Neuronal stem cell (in vitro differentiated cells): ENCODE measurements around the gene SPDYE6.
"Not testable (repeated sequence)": the region's sequence is repeated elsewhere in the genome, so short reads cannot be mapped to it uniquely, and the experiment has no call there.

Experiments
- DNase-seq: peaks from one replicate; pipeline ENCODE4 v3.0.0-alpha.2; 2013; ENCODE audit warnings: low spot score
- H2AFZ ChIP-seq: one replicate; pipeline ENCODE4 v1.6.1; 2013; ENCODE audit warnings: mild to moderate bottlenecking, low read length, inconsistent platforms
- H2AK5ac ChIP-seq: 2 replicates; pipeline ENCODE4 v1.6.1; 2013; ENCODE audit warnings: low read depth, mild to moderate bottlenecking, inconsistent platforms, low read length, moderate library complexity, mixed read lengths
- H2BK120ac ChIP-seq: 2 replicates; pipeline ENCODE4 v1.6.1; 2013; ENCODE audit warnings: low read depth, mild to moderate bottlenecking, inconsistent platforms, low read length, moderate library complexity, mixed read lengths
- H2BK12ac ChIP-seq: one replicate; pipeline ENCODE4 v1.6.1; 2013; ENCODE audit warnings: low read length, inconsistent platforms
- H2BK15ac ChIP-seq: 2 replicates; pipeline ENCODE4 v1.6.1; 2013; ENCODE audit warnings: mild to moderate bottlenecking, low read length, inconsistent platforms, mixed read lengths
- H2BK5ac ChIP-seq: one replicate; pipeline ENCODE4 v1.6.1; 2013; ENCODE audit warnings: inconsistent platforms, mild to moderate bottlenecking, low read length, moderate library complexity
- H3K14ac ChIP-seq: one replicate; pipeline ENCODE4 v1.6.1; 2013; ENCODE audit warnings: low read length, inconsistent platforms
- H3K18ac ChIP-seq: 2 replicates; pipeline ENCODE4 v1.6.1; 2013; ENCODE audit warnings: low read length, inconsistent platforms
- H3K23ac ChIP-seq: 2 replicates; pipeline ENCODE4 v1.6.1; 2013; ENCODE audit warnings: low read depth, mild to moderate bottlenecking, mixed read lengths, low read length, inconsistent platforms; ENCODE audit not compliant: poor library complexity
- H3K27ac ChIP-seq: replicated peaks from 3 replicates; pipeline ENCODE4 v1.5.1; 2013; ENCODE audit warnings: low read length, inconsistent platforms
- H3K27me3 ChIP-seq, 3 experiments: 2 replicates each; pipeline ENCODE4 v1.6.1; 2013; ENCODE audit warnings: low read length in 3 of 3, mild to moderate bottlenecking in 2 of 3, inconsistent platforms in 1 of 3, low read depth in 1 of 3, mixed read lengths in 1 of 3, moderate library complexity in 1 of 3; ENCODE audit not compliant: control insufficient read depth in 3 of 3, insufficient read depth in 3 of 3
- H3K36me3 ChIP-seq, 2 donors: replicated peaks in 1 of 2; 2 replicates each; pipeline ENCODE4 v1.6.1; 2013; ENCODE audit warnings: low read length in 2 of 2; ENCODE audit not compliant: control insufficient read depth in 2 of 2, insufficient read depth in 2 of 2
- H3K4ac ChIP-seq: 2 replicates; pipeline ENCODE4 v1.6.1; 2013; ENCODE audit warnings: inconsistent platforms, mild to moderate bottlenecking, low read length, moderate library complexity
- H3K4me1 ChIP-seq, 2 donors: 1 replicate in 1 of 2; 2 replicates in 1 of 2; pipeline ENCODE4 v1.6.1; 2013; ENCODE audit warnings: low read length in 2 of 2, low read depth in 1 of 2; ENCODE audit not compliant: control insufficient read depth in 2 of 2, insufficient read depth in 1 of 2
- H3K4me2 ChIP-seq: one replicate; pipeline ENCODE4 v1.6.1; 2013; ENCODE audit warnings: mild to moderate bottlenecking, low read length, inconsistent platforms; ENCODE audit not compliant: insufficient read depth, poor library complexity, severe bottlenecking
- H3K4me3 ChIP-seq, 2 donors: 2 replicates each; pipeline ENCODE4 v1.5.1; 2013; ENCODE audit warnings: low read length in 2 of 2, mild to moderate bottlenecking in 2 of 2, inconsistent platforms in 1 of 2, moderate library complexity in 1 of 2
- H3K79me1 ChIP-seq: one replicate; pipeline ENCODE4 v1.6.1; 2013; ENCODE audit warnings: low read depth, mild to moderate bottlenecking, inconsistent platforms, low read length, moderate library complexity
- H3K9ac ChIP-seq: one replicate; pipeline ENCODE4 v1.6.1; 2013; ENCODE audit warnings: mild to moderate bottlenecking, low read depth, low read length, inconsistent platforms; ENCODE audit not compliant: poor library complexity
- H3K9me3 ChIP-seq, 2 donors: replicated peaks in 1 of 2; 2 replicates each; pipeline versions ENCODE3 to v1.6.1; 2013; ENCODE audit warnings: low read length in 2 of 2, mild to moderate bottlenecking in 2 of 2, inconsistent platforms in 1 of 2, low read depth in 1 of 2, mixed read lengths in 1 of 2, moderate library complexity in 1 of 2; ENCODE audit not compliant: control insufficient read depth in 2 of 2, insufficient read depth in 1 of 2
- H4K8ac ChIP-seq: one replicate; pipeline ENCODE4 v1.6.1; 2013; ENCODE audit warnings: low read depth, mild to moderate bottlenecking, inconsistent platforms, low read length, moderate library complexity
- H4K91ac ChIP-seq: one replicate; pipeline ENCODE4 v1.6.1; 2013; ENCODE audit warnings: low read length, low read depth, mild to moderate bottlenecking, inconsistent platforms; ENCODE audit not compliant: poor library complexity
- WGBS, 2 donors: extraction: QIAGEN DNeasy Blood & Tissue Kit; methylation state at CpG; one replicate each; pipeline ENCODE4 v1.1.7; 2013; ENCODE audit warnings: missing lambda C conversion rate in 2 of 2, mixed read lengths in 1 of 2; ENCODE audit not compliant: insufficient read length in 2 of 2, insufficient replicate concordance in 1 of 2; ENCODE audit errors: extremely low coverage in 2 of 2; 5-methylcytosine and 5-hydroxymethylcytosine counted together

SPDYE6 gene

DNA sequence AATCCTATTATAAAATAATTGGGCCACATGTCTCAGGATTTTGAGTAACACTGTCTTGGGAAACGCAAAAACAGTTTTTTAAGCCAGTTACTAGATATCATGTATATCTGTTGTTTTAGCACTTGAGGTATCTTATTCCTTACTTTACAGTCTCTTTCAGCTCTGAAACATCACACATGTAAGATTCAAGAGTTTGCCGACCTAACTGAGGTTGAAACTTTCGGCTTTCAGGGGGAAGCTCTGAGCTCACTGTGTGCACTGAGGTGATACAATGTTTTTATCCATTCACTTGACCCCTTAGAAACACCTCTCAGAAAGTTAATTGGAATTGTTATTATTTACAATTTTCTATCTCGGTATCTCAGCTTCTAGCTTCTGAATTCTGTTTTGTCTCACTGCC, 18.8 kb downstream of the SPDYE6 start:
- H3K14ac ChIP-seq, H2AK5ac ChIP-seq, H3K79me1 ChIP-seq, H3K27ac ChIP-seq, H3K4me2 ChIP-seq, H3K9me3 ChIP-seq, H3K23ac ChIP-seq, H2BK12ac ChIP-seq, H3K27me3 ChIP-seq, DNase-seq, H4K91ac ChIP-seq, H3K18ac ChIP-seq, H4K8ac ChIP-seq, H3K4ac ChIP-seq, H2BK15ac ChIP-seq, H3K4me3 ChIP-seq, H3K9ac ChIP-seq, H2BK120ac ChIP-seq, H2AFZ ChIP-seq, H3K4me1 ChIP-seq, H3K36me3 ChIP-seq, H2BK5ac ChIP-seq: not testable (repeated sequence)
- WGBS, 2 donors: no CpG with 5 or more reads among the region's 4 CpGs

DNA sequence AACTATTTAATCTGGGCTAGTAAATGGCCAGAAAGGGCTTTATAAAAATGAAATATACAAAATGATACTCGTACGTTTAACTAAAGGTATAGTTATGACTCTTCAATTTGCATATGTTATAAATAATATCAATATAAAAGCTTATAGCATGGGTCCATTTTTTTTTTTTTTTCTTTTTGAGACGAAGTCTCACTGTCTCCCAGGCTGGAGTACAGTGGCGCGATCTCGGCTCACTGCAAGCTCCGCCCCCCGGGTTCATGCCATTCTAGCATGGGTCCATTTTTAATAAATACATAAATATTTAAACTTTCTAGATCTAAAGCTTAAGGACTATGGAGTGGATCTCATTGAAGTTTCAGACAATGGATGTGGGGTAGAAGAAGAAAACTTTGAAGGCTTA, 19.2 kb downstream of the SPDYE6 start:
- not testable (repeated sequence) for H3K4ac ChIP-seq, H3K23ac ChIP-seq, H4K8ac ChIP-seq, H2AFZ ChIP-seq, H3K27me3 ChIP-seq, H3K4me2 ChIP-seq, H3K4me3 ChIP-seq, H3K9me3 ChIP-seq, H3K14ac ChIP-seq, H3K4me1 ChIP-seq, H2BK15ac ChIP-seq, DNase-seq, H3K27ac ChIP-seq, H2AK5ac ChIP-seq, H2BK120ac ChIP-seq, H2BK12ac ChIP-seq, H4K91ac ChIP-seq, H3K9ac ChIP-seq, H3K36me3 ChIP-seq, H2BK5ac ChIP-seq, H3K79me1 ChIP-seq, H3K18ac ChIP-seq
- WGBS, 2 donors: no CpG with 5 or more reads among the region's 8 CpGs

- not testable (repeated sequence) for H3K14ac ChIP-seq, H3K9me3 ChIP-seq, H4K8ac ChIP-seq, H2BK15ac ChIP-seq, DNase-seq, H3K79me1 ChIP-seq, H4K91ac ChIP-seq, H2BK5ac ChIP-seq, H3K4me1 ChIP-seq, H3K27ac ChIP-seq, H3K27me3 ChIP-seq, H2AK5ac ChIP-seq, H2AFZ ChIP-seq, H2BK120ac ChIP-seq, H3K23ac ChIP-seq, H3K18ac ChIP-seq, H3K36me3 ChIP-seq, H3K4me3 ChIP-seq, H3K4ac ChIP-seq, H3K9ac ChIP-seq, H3K4me2 ChIP-seq, H2BK12ac ChIP-seq
- WGBS, 2 donors: no CpG with 5 or more reads among the region's 7 CpGs
Measured at GRCh38 chr7:102335574-102335973, 20.7 kb downstream of the SPDYE6 start.

DNA sequence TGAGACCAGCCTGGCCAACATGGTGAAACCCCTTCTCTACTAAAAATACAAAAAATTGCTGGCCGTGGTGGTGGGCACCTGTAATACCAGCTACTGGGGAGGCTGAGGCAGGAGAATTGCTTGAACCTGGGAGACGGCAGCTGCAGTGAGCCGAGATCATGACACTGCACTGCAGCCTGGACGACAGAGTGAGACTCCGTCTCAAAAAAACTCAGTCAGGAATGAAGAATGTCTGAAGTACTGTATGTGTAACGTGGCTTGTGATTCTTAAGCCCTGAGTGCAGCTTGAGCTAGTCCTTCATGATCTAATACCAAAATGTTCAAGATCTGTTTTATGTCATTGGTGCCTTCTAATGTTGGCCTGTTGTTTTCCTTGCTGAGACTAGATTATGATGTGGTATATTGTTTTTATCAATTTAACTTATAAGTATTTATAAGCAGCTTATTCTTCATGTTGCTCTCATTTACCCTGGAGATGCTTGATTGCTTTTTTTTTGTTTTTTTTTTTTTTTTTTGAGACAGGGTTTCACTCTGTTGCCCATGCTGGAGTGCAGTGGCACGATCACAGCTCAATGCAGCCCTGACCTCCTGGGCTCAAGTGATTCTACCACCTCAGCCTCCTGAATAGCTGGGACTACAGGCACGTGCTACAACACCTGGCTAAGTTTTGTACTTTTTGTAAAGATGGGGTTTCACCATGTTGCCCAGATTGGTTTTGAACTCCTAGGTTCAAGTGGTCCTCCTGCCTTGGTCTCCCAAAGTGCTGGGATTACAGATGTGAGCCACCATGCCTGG, 25.4 kb downstream of the SPDYE6 start:
- H4K91ac ChIP-seq, H2AFZ ChIP-seq, H3K36me3 ChIP-seq, H2BK5ac ChIP-seq, H3K4me1 ChIP-seq, H3K14ac ChIP-seq, H3K27me3 ChIP-seq, DNase-seq, H3K4me3 ChIP-seq, H2BK15ac ChIP-seq, H3K18ac ChIP-seq, H2BK12ac ChIP-seq, H3K4ac ChIP-seq, H3K23ac ChIP-seq, H3K9me3 ChIP-seq, H2BK120ac ChIP-seq, H3K79me1 ChIP-seq, H2AK5ac ChIP-seq, H3K27ac ChIP-seq, H3K9ac ChIP-seq, H3K4me2 ChIP-seq, H4K8ac ChIP-seq: not testable (repeated sequence)
- WGBS, 2 donors: no CpG with 5 or more reads among the region's 8 CpGs
